Thyroid gland (tissue), 4 donors: Measurements from ENCODE around the gene KCTD17.

Experiments
- CTCF ChIP-seq, 6 experiments: fragments of 200-600 bp in 3 of 6; fragments of 450-650 bp in 3 of 6; sonication (generic) in 3 of 6; IDR thresholded peaks; one replicate each; pipeline ENCODE4 v1.5.1; 2016 to 2019; ENCODE audit warnings: antibody characterized with exemption in 6 of 6, mild to moderate bottlenecking in 2 of 6, inconsistent platforms in 1 of 6, moderate library complexity in 1 of 6
- POLR2A ChIP-seq, 2 donors: fragments of 450-650 bp; IDR thresholded peaks; one replicate each; pipeline ENCODE4 v1.6.1; 2017; ENCODE audit warnings: antibody characterized with exemption in 2 of 2, mild to moderate bottlenecking in 2 of 2, moderate library complexity in 1 of 2

- no peak for TF ChIP-seq CTCF (IDR thresholded peaks at IDR 0.05)
- no peak for TF ChIP-seq POLR2A (IDR thresholded peaks at IDR 0.05)
Measured at GRCh38 chr22:37089434-37089833, 37.9 kb downstream of the KCTD17 start.
